Stimulated activated CD4-positive, alpha-beta T cell treated with anti-CD3 and anti-CD28 coated beads, Interleukin-2, amount 100 ng/mL, for 48 hours (primary cell): ENCODE measurements around the gene ADIPOR2.
"Not testable (repeated sequence)": the region's sequence is repeated elsewhere in the genome, so short reads cannot be mapped to it uniquely, and the experiment has no call there.

Source experiments
- DNase-seq, 2 donors: peaks; one replicate each; pipeline ENCODE4 v3.0.0-alpha.2; 2020

ADIPOR2 gene

DNA sequence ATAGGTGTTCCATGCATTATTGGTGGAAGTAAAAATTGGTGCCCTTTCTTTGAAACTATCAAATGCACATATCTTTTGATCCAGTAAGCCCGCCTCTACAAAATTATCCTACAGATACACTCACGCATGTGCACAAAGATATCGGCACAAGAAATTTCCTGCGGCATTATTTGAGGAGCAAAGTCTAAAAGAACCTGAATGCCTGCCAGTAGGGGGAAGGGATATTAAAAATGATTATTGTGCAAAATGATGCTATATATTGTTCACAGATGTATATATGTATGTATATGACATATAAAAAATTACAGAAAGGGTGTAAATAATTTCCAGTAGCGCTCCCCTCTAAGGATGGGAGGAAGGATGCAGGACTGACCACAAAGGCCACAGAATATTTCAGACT lies 24.7 kb upstream of the ADIPOR2 start:
- no peak for DNase-seq

GRCh38 chr12:1666685-1667162 lies 24.1 kb upstream of the ADIPOR2 start:
- no peak for DNase-seq

DNA sequence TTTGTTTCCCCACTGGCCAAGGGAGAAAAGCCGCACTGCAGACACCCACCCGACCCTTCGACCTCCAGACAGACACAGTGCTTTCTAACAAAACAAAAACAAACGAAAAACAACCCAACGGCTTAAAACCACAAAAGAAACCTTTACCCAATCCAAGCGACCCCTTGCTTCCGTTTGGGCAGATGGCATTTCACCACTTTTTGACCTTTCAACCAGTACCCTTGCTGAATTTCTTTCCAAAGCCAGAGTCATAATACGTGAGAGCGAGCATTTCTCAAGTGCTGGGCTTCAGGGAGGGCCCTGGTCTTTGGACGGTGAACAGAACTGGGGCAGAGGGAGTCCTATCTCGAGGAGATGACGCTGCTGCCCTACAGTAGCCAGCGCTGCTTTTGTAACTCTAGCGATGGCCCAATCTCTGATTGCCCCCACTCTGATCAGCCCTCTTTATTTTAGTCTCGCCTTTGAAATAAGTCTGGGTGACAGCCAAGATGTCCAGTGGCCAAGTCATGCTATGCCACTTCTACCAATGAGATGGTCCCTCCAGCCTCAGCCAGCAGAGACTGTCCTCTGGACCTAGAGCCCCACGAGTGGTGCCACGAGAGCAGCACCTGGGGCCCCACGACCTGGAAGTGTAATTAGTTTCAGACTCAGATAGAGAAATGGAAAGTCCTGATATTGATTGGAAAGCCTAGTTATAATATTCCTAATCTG lies 21.9 kb upstream of the ADIPOR2 start:
- DNase-seq: no peak

DNA sequence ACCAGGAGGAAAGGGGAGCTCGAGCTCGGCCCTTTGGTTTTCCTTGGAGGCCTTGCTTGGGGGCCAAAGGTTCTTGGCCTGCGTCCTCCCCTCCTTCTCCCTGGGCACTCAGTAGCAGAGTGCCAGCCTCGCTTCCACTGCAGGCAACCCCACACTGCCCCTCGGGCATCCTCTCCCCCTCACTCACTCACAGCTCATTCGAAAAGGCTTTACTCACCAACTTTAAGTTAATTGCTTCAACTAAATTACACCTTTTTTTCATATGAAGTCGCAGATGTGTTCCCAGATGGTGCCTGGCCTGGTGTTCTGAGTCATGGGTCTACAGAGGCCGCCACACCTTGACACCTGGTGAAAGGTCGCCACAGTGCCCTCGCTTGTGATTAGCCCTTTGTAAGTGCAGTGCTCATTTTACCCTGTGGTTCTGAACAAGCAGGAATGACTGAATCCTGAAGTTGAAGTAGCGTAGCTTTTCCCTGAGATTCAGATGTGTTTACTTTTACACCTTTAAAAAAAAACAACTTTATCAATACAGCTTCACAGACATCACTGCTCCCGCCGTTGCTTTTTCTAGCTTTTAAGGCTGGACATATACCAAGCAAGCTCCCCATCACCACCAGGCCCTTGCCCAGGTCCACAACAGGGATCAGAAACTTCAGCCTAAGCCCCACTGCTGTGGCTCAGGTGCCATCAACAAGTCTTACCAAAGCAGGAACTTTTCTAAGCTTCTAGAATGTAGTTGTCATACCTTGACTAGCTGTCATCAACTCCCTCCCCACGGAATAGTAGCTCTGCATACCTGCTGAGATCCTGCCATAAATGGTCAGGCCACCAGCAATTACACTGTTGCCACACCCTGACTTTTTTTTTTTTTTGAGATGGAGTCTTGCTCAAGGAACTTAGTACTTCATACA lies 20.3 kb upstream of the ADIPOR2 start:
- DNase-seq: no peak

- no peak for DNase-seq
Observed at GRCh38 chr12:1676043-1676442, 14.8 kb upstream of the ADIPOR2 start.

- no peak for DNase-seq
Observed at GRCh38 chr12:1680804-1681492, 9.9 kb upstream of the ADIPOR2 start.

GRCh38 chr12:1681493-1681807 lies 9.4 kb upstream of the ADIPOR2 start:
- DNase-seq: no peak

- DNase-seq: no peak
Observed at GRCh38 chr12:1688086-1688710, 2.7 kb upstream of the ADIPOR2 start.

GRCh38 chr12:1691123-1692007 lies 495 bp downstream of the ADIPOR2 start:
- peak; percentile 7 to 23 for DNase-seq

DNA sequence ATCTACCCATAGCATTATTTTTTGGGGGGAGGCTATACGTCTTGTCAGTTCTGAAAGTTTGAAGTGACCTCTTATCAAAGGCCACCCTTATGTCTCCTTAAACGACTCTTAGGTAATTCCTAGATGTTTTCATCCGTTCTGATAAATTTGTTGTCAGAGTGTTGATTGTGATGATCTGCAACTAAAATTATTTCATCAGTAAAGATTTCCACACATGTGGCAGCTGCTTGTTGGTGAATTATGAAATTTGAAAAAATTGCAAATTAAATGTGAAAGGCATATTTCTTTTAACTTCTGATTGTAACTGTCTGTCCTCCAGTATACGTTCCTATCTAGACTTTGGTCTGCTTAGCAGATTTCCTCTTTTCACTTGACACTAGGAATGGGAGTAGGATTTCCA lies 1.4 kb downstream of the ADIPOR2 start:
- DNase-seq: no peak

DNA sequence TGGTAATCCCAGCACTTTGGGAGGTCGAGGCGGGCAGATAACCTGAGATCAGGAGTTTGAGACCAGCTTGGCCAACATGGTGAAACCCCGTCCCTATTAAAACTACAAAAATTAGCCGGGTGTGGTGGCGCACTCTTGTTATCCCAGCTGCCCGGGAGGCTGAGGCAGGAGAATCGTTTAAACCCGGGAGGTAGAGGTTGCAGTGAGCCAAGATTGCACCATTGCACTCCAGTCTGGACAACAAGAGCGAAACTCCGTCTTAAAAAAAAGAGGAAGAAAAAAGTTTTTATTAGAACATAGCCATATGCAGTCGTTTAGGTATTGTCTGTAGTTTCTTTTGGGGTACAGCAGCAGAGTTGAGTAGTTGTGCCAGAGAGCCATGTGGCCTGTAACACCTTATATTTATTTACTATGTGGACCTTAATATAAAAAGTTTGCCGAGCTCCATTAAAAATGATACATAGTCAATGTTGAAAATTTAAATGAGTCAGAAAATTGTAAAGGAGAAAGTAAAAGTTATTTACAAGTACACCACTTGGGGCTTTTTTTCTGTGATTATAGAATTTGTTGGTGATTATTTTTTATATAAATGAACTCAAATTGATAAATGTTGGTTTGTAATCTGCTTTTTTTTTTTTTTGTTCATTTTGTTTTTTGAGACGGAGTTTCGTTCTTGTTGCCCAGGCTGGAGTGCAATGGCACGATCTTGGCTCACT lies 2.2 kb downstream of the ADIPOR2 start:
- DNase-seq: no peak

DNA sequence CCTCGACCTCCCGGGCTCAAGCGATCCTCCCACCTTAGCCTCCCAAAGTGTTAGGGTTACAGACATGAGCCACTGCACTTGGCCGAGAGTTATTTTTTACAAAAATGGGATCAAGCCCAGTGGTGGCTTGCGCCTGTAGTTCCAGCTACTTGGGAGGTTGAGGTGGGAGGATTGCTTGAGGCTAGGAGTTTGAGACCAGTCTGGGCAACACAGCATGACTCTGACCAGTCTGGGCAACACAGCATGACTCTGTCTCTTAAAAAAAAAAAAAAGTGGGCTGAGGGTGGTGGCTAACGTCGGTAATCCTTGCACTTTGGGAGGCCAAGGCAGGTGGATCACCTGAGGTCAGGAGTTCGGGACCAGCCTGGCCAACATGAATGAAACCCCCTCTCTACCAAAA lies 4.2 kb downstream of the ADIPOR2 start:
- not testable (repeated sequence) for DNase-seq

GRCh38 chr12:1695886-1696670 lies 5.2 kb downstream of the ADIPOR2 start:
- DNase-seq: no peak

GRCh38 chr12:1696800-1697199 lies 5.9 kb downstream of the ADIPOR2 start:
- DNase-seq: no peak

- DNase-seq: no peak
Observed at GRCh38 chr12:1697271-1697670, 6.4 kb downstream of the ADIPOR2 start.

GRCh38 chr12:1698720-1699119 lies 7.8 kb downstream of the ADIPOR2 start:
- no peak for DNase-seq

DNA sequence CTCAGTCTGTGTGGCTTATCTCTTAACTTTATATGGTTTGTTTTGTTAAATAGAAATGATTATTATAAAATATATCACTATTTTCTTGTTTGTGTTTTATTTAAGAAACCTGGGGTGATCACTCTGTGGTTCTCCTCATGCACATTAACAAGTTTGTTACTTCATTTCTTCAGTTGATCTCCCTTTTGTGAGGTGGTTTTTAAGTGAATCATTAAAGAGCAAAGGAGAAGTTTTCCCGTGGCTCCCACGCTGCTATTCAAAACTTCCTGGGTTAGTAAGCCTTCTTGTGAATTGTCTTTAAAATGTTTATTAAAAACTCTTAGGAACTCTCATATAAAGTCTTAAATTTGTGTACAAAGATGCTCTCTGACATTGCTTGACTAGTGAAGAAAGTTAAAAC lies 11.8 kb downstream of the ADIPOR2 start:
- DNase-seq: no peak

DNA sequence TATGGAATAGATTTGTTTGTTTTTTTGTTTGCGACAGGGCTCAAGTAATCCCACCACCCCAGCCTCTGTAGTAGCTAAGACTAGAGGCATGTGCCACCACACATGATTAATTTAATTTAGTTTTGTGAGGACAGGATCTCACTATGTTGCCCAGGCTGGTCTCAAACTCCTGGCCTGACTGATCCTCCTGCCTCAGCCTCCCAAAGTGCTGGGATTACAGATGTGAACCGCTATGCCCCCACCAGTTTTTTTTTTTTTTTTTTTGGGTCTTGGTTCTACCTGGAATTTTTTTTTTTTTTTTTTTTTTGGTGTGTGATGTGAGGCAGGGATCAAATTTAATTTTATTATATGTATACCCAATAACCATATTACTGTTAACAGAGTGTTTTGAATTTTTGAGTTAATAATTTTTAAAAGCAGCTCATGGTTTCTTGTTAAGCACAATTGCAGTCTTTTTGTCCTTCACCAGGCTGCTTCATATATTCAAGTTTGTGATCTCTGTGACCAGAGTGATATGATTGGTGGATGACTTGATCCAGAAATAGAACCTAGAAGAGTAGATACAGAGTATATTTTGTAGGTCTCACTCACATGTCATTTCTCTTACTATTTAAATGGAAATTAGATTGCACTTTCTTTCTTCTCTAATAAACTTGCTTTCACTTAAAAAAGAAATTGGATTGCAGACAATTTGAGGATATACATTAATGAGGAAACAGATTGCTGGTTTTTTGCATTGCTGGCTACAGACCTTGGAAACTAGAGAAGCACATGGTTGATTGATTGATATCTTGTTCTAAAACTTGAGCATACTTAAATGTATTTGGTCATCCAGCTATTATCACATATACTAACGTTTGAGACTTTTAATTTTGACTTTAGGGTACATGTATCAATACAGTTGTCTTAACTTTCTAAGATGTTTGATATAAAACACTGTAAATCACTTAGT lies 13.2 kb downstream of the ADIPOR2 start:
- no peak for DNase-seq
